Osteocyte (in vitro differentiated cells): ENCODE data around the gene KRTAP5-7. TPM values are rescaled to one million over a fixed set of nuclear protein-coding genes. Genes with fewer than 3 reads are reported as not detected.

Source experiments
- DNase-seq: peaks from one replicate; pipeline ENCODE4 v3.0.0; 2021; ENCODE audit warnings: mixed read lengths; ENCODE audit not compliant: unreplicated experiment; ENCODE audit errors: extremely low spot score
- H3K27ac Mint-ChIP-seq: one replicate; pipeline ENCODE4 v1.8.0; 2021; ENCODE audit warnings: mild to moderate bottlenecking, mixed read lengths; ENCODE audit not compliant: unreplicated experiment
- H3K27me3 Mint-ChIP-seq: one replicate; pipeline ENCODE4 v1.8.0; 2021; ENCODE audit warnings: mixed read lengths; ENCODE audit not compliant: unreplicated experiment
- H3K36me3 Mint-ChIP-seq: one replicate; pipeline ENCODE4 v1.8.0; 2021; ENCODE audit warnings: mixed read lengths; ENCODE audit not compliant: unreplicated experiment
- H3K4me1 Mint-ChIP-seq: one replicate; pipeline ENCODE4 v1.8.0; 2021; ENCODE audit warnings: mixed read lengths; ENCODE audit not compliant: unreplicated experiment
- H3K4me3 Mint-ChIP-seq: one replicate; pipeline ENCODE4 v1.8.0; 2021; ENCODE audit warnings: mild to moderate bottlenecking, moderate library complexity, mixed read lengths; ENCODE audit not compliant: unreplicated experiment
- H3K9me3 Mint-ChIP-seq: one replicate; pipeline ENCODE4 v1.8.0; 2021; ENCODE audit warnings: mixed read lengths; ENCODE audit not compliant: unreplicated experiment
- CTCF ChIP-seq: fragments of 200-600 bp; sonication (generic); IDR thresholded peaks from 2 replicates; pipeline ENCODE4 v1.5.0; 2021; ENCODE audit warnings: antibody characterized with exemption, mild to moderate bottlenecking, moderate library complexity
- total RNA-seq: library from RNA; stranded (reverse); gene quantifications from 2 replicates; pipeline ENCODE4 v1.2.1, GENCODE V29; 2021

The KRTAP5-7 gene
- total RNA-seq, 1 donor from 2014 or later, result not detected

GRCh38 chr11:71555508-71555907, 28.4 kb downstream of the KRTAP5-7 start:
- Mint-ChIP-seq H3K27me3 (peaks cover 12% of the 10 kb centered on the region), H3K4me1 (no peaks in the 10 kb centered on the region), H3K36me3 (no peaks in the 10 kb centered on the region), H3K9me3 (no peaks in the 10 kb centered on the region), H3K27ac (no peak overlapping the region), H3K4me3 (no peak overlapping the region)
- no peak for DNase-seq
- no peak for TF ChIP-seq CTCF

GRCh38 chr11:71556018-71556417, 29.0 kb downstream of the KRTAP5-7 start:
- Mint-ChIP-seq H3K27ac (no peak overlapping the region), H3K36me3 (no peaks in the 10 kb centered on the region), H3K27me3 (peaks cover 14% of the 10 kb centered on the region), H3K9me3 (peaks cover 2% of the 10 kb centered on the region), H3K4me1 (no peaks in the 10 kb centered on the region), H3K4me3 (no peak overlapping the region)
- DNase-seq, result no peak
- no peak for TF ChIP-seq CTCF

GRCh38 chr11:71557257-71557656, 30.2 kb downstream of the KRTAP5-7 start:
- no peak for DNase-seq
- Mint-ChIP-seq H3K4me1 (no peaks in the 10 kb centered on the region), H3K4me3 (no peak overlapping the region), H3K27me3 (peaks cover 13% of the 10 kb centered on the region), H3K9me3 (peaks cover 10% of the 10 kb centered on the region), H3K36me3 (peaks cover 2% of the 10 kb centered on the region), H3K27ac (no peak overlapping the region)
- TF ChIP-seq CTCF, result no peak

- H3K4me3 Mint-ChIP-seq, result no peak overlapping the region
- no peak for TF ChIP-seq CTCF
- H3K27ac Mint-ChIP-seq, result no peak overlapping the region
These were observed 31.9 kb downstream of the KRTAP5-7 start for GRCh38 chr11:71558996-71559395.

GRCh38 chr11:71562120-71562519, 35.1 kb downstream of the KRTAP5-7 start:
- H3K27ac Mint-ChIP-seq, result no peak overlapping the region
- H3K4me1 Mint-ChIP-seq, result no peaks in the 10 kb centered on the region
- no peak for TF ChIP-seq CTCF
- peaks cover 2% of the 10 kb centered on the region for H3K36me3 Mint-ChIP-seq
- peaks cover 10% of the 10 kb centered on the region for H3K9me3 Mint-ChIP-seq
- H3K4me3 Mint-ChIP-seq, result no peak overlapping the region
- peaks cover 40% of the 10 kb centered on the region for H3K27me3 Mint-ChIP-seq
- DNase-seq, result no peak

More at GRCh38 chr11:71558996-71559395, 31.9 kb downstream of the KRTAP5-7 start:
- Mint-ChIP-seq H3K36me3 (peaks cover 2% of the 10 kb centered on the region), H3K9me3 (peaks cover 10% of the 10 kb centered on the region), H3K4me1 (no peaks in the 10 kb centered on the region), H3K27me3 (peaks cover 26% of the 10 kb centered on the region)
- no peak for DNase-seq
